ENCODE measurements around the gene ECE1. TPM values are rescaled to one million over a fixed set of nuclear protein-coding genes. Genes with fewer than 3 reads are reported as not detected.

Gene ECE1
- total and polyA plus RNA-seq, 9 of the 15 experiments (the other 6 are each of a cell fraction or from before 2014, with no cell fraction given) = 0.56 to 34.8 (median 11.0) TPM

- no peak for TF ChIP-seq PKNOX1 (IDR thresholded peaks at IDR 0.05)
- TF ChIP-seq TSHZ1 (CRISPR knock-in tag; IDR thresholded peaks at IDR 0.05) = no peak
- 0 out of 2 replicates have a peak, but pooled peaks have one; percentile 25 for TF ChIP-seq KAT8 (IDR thresholded peaks at IDR 0.05; ENCODE audit: low read depth)
- TF ChIP-seq CEBPG (CRISPR knock-in tag; IDR thresholded peaks at IDR 0.05) = peak; percentile 55; the same call in 1 of the 2 replicates
- peak; percentile 35 to 82; a peak in 3 of 4 replicates for TF ChIP-seq CEBPG (tag; conservative IDR thresholded peaks at IDR 0.05 in 1 of 2, IDR thresholded peaks at IDR 0.05 in 1 of 2)
- 0 out of 2 replicates have a peak, but pooled peaks have one; percentile 33 for TF ChIP-seq ATF4 (CRISPR knock-in tag; IDR thresholded peaks at IDR 0.05)
- peak; percentile 56; the same call in 1 of the 2 replicates for TF ChIP-seq ATF3 (IDR thresholded peaks at IDR 0.05)
- TF ChIP-seq ATF3 (CRISPR knock-in tag; conservative IDR thresholded peaks at IDR 0.05) = no peak
- TF ChIP-seq SRSF1 (IDR thresholded peaks at IDR 0.05; ENCODE audit: low read depth, low read length) = no peak
- no peak for TF ChIP-seq CBX3 (IDR thresholded peaks at IDR 0.05; ENCODE audit: borderline replicate concordance in 1 of 2, low read length in 2 of 2)
- TF ChIP-seq ATF2 (CRISPR knock-in tag; IDR thresholded peaks at IDR 0.05) = no peak
- TF ChIP-seq ZNF77 (CRISPR knock-in tag; IDR thresholded peaks at IDR 0.05) = no peak
- no peak for TF ChIP-seq XRCC4 (IDR thresholded peaks at IDR 0.05; ENCODE audit: extremely low read depth, insufficient read depth, insufficient read length)
- peak; percentile 19; the same call in 1 of the 2 replicates for TF ChIP-seq SMARCC2 (IDR thresholded peaks at IDR 0.05; ENCODE audit: low read depth)
- TF ChIP-seq RCOR1 (IDR thresholded peaks at IDR 0.05; ENCODE audit: borderline replicate concordance in 1 of 2, low read depth in 2 of 2, low read length in 2 of 2) = peak; percentile 57 to 86; a peak in 2 of 4 replicates
- TF ChIP-seq PTRF (tag; IDR thresholded peaks at IDR 0.05) = 0 out of 2 replicates have a peak, but pooled peaks have one; percentile 8
- TF ChIP-seq MAFG (tag; conservative IDR thresholded peaks at IDR 0.05) = no peak
- no peak for TF ChIP-seq ILF3 (IDR thresholded peaks at IDR 0.05; ENCODE audit: borderline replicate concordance)
- 0 out of 2 replicates have a peak, but pooled peaks have one; percentile 18 for TF ChIP-seq SP1 (CRISPR knock-in tag; IDR thresholded peaks at IDR 0.05)
Observed at GRCh38 chr1:21174654-21175323, 115.5 kb downstream of the ECE1 start (continued).
